Esophagus squamous epithelium (tissue), 5 donors: ENCODE measurements around the gene INPP4B. TPM values are rescaled to one million over a fixed set of nuclear protein-coding genes. Genes with fewer than 3 reads are reported as not detected.

ENCODE experiments used
- DNase-seq: peaks from one replicate; lab custom pipeline; 2025; lab: John Stamatoyannopoulos, UW
- H3K27ac ChIP-seq, 4 donors: fragments of 200-600 bp; sonication (generic); one replicate each; pipeline ENCODE4 v1.5.1; 2016 to 2019; ENCODE audit warnings: mild to moderate bottlenecking in 1 of 4
- H3K27me3 ChIP-seq, 4 donors: fragments of 200-600 bp; sonication (generic); 1 replicate in 3 of 4; 2 replicates in 1 of 4; pipeline versions ENCODE4 v1.5.1 to v1.6.0; 2017 to 2021; ENCODE audit warnings: antibody characterized with exemption in 1 of 4
- H3K36me3 ChIP-seq, 3 donors: fragments of 200-600 bp; sonication (generic); one replicate each; pipeline ENCODE4 v1.5.1; 2016 to 2019
- H3K4me1 ChIP-seq, 3 donors: fragments of 200-600 bp; sonication (generic); one replicate each; pipeline ENCODE4 v1.5.1; 2017 to 2019
- H3K4me3 ChIP-seq, 4 donors: fragments of 200-600 bp; sonication (generic); 1 replicate in 3 of 4; 2 replicates in 1 of 4; pipeline ENCODE4 v1.5.1; 2016 to 2019; ENCODE audit warnings: mild to moderate bottlenecking in 2 of 4, moderate library complexity in 1 of 4
- H3K9me3 ChIP-seq, 3 donors: fragments of 200-600 bp; sonication (generic); one replicate each; pipeline ENCODE4 v1.5.1; 2016 to 2019
- CTCF ChIP-seq, 6 experiments: fragments of 450-650 bp in 4 of 6; fragments of 200-600 bp in 2 of 6; sonication (generic) in 2 of 6; IDR thresholded peaks; one replicate each; pipeline ENCODE4 v1.5.1; 2016 to 2019; ENCODE audit warnings: antibody characterized with exemption in 6 of 6, mild to moderate bottlenecking in 4 of 6, moderate library complexity in 4 of 6
- POLR2A ChIP-seq, 4 donors: fragments of 450-650 bp; IDR thresholded peaks; one replicate each; pipeline ENCODE4 v1.6.1; 2017; ENCODE audit warnings: antibody characterized with exemption in 4 of 4, mild to moderate bottlenecking in 4 of 4, moderate library complexity in 3 of 4
- WGBS, 2 donors: methylation state at CpG; one replicate each; pipeline ENCODE4 v1.1.5; 2018; 5-methylcytosine and 5-hydroxymethylcytosine counted together
- intact Hi-C: fragments of 100-400 bp; cut with DNase I; formaldehyde crosslinking; loops from one replicate; pipeline ENCODE4 v1.15.0; 2022
- total RNA-seq, 4 donors: library from RNA; depleted of rRNA; stranded (reverse); fragments of >200 nt; gene quantifications; one replicate each; pipeline ENCODE4 v1.1.0, GENCODE V29; 2016
- donor health status: DM: yes; HTN: yes; CAD: no.

The INPP4B gene
- total RNA-seq, 4 donors from 2014 or later, result 14.3 to 49.7 (median 21.3) TPM

GRCh38 chr4:142169216-142169615 lies 676.9 kb downstream of the INPP4B start:
- Histone ChIP-seq H3K4me3 (no peak overlapping the region), H3K4me1 (no peaks in the 10 kb centered on the region), H3K27ac (no peak overlapping the region), H3K36me3 (no peaks in the 10 kb centered on the region), H3K9me3 (no peaks in the 10 kb centered on the region), H3K27me3 (no peaks in the 10 kb centered on the region)
- TF ChIP-seq POLR2A (IDR thresholded peaks at IDR 0.05) (no peak), CTCF (IDR thresholded peaks at IDR 0.05) (no peak)
- intact Hi-C loops, result no loop called here
- no peak for DNase-seq

GRCh38 chr4:142168181-142168580 lies 677.9 kb downstream of the INPP4B start:
- no peak overlapping the region for H3K4me3 ChIP-seq
- H3K27me3 ChIP-seq, result no peaks in the 10 kb centered on the region
- no peaks in the 10 kb centered on the region for H3K9me3 ChIP-seq
- no peak overlapping the region for H3K27ac ChIP-seq
- H3K4me1 ChIP-seq, result no peaks in the 10 kb centered on the region
- no peak for DNase-seq
- no peak for TF ChIP-seq POLR2A (IDR thresholded peaks at IDR 0.05)
- H3K36me3 ChIP-seq, result no peaks in the 10 kb centered on the region
- WGBS, 2 donors, result 81 to 97% methylated on average over 2 of the region's 2 CpGs
- intact Hi-C loops, result no loop called here

GRCh38 chr4:142164767-142165500 lies 681.2 kb downstream of the INPP4B start:
- DNase-seq, result no peak
- 72 to 86% methylated on average over 4 of the region's 4 CpGs for WGBS, 2 donors
- intact Hi-C loops, result no loop called here
- no peaks in the 10 kb centered on the region for H3K27me3 ChIP-seq
- no peak for TF ChIP-seq CTCF (IDR thresholded peaks at IDR 0.05)
- TF ChIP-seq POLR2A (IDR thresholded peaks at IDR 0.05), result no peak
- H3K9me3 ChIP-seq, result no peaks in the 10 kb centered on the region
- H3K4me1 ChIP-seq, result no peaks in the 10 kb centered on the region
- no peak overlapping the region for H3K27ac ChIP-seq
- no peaks in the 10 kb centered on the region for H3K36me3 ChIP-seq
- H3K4me3 ChIP-seq, result no peak overlapping the region

GRCh38 chr4:142161086-142161485 lies 685.0 kb downstream of the INPP4B start:
- DNase-seq, result no peak
- no peaks in the 10 kb centered on the region for H3K9me3 ChIP-seq
- H3K4me3 ChIP-seq, result no peak overlapping the region
- TF ChIP-seq POLR2A (IDR thresholded peaks at IDR 0.05) (no peak), CTCF (IDR thresholded peaks at IDR 0.05) (no peak)
- H3K4me1 ChIP-seq, result no peaks in the 10 kb centered on the region
- no peaks in the 10 kb centered on the region for H3K27me3 ChIP-seq
- H3K27ac ChIP-seq, result no peak overlapping the region
- intact Hi-C loops, result no loop called here
- 82 to 93% methylated on average over 3 of the region's 3 CpGs for WGBS, 2 donors
- no peaks in the 10 kb centered on the region for H3K36me3 ChIP-seq

- H3K27ac ChIP-seq, result no peak overlapping the region
- H3K36me3 ChIP-seq, result no peaks in the 10 kb centered on the region
- no peaks in the 10 kb centered on the region for H3K9me3 ChIP-seq
- intact Hi-C loops, result no loop called here
- no peak for DNase-seq
- no peaks in the 10 kb centered on the region for H3K4me1 ChIP-seq
- no peak overlapping the region for H3K4me3 ChIP-seq
- H3K27me3 ChIP-seq, result no peaks in the 10 kb centered on the region
- TF ChIP-seq CTCF (IDR thresholded peaks at IDR 0.05), result no peak
- no peak for TF ChIP-seq POLR2A (IDR thresholded peaks at IDR 0.05)
- WGBS, 2 donors, result 30 to 38% methylated on average over 2 of the region's 2 CpGs
These were observed 685.6 kb downstream of the INPP4B start for GRCh38 chr4:142160509-142160908.
